NB4 (cell line): ENCODE results near the gene CCDC57.
A peak's percentile ranks its signal among the peaks of the same experiment; 100 is the strongest.

Experiments
- DNase-seq: peaks from one replicate; pipeline ENCODE4 v3.0.0; 2010; ENCODE audit warnings: low read depth
- H3K4me3 ChIP-seq: one replicate; pipeline ENCODE4 v1.5.1; 2011; ENCODE audit warnings: mild to moderate bottlenecking, low read depth, low read length, moderate library complexity
- CTCF ChIP-seq: IDR thresholded peaks from one replicate; pipeline ENCODE4 v1.5.1; 2012; ENCODE audit warnings: low read depth, low read length
- MAX ChIP-seq: IDR thresholded peaks from 2 replicates; pipeline ENCODE4 v1.6.1; 2011; ENCODE audit warnings: low read depth, low read length
- MYC ChIP-seq: IDR thresholded peaks from 2 replicates; pipeline ENCODE4 v1.6.1; 2011; ENCODE audit warnings: low read depth, low read length
- POLR2A ChIP-seq: IDR thresholded peaks from 2 replicates; pipeline ENCODE4 v1.6.1; 2011; ENCODE audit warnings: mild to moderate bottlenecking; ENCODE audit not compliant: insufficient read length; ENCODE audit errors: extremely low read depth

CCDC57 gene

GRCh38 chr17:82094931-82095776, 117.5 kb downstream of the CCDC57 start:
- H3K4me3 ChIP-seq: peak overlapping the region; percentile 86
- peak; percentile 6 for DNase-seq
- TF ChIP-seq CTCF (no peak), MAX (no peak), POLR2A (no peak), MYC (no peak)

- TF ChIP-seq CTCF (no peak), MYC (no peak), MAX (no peak), POLR2A (no peak)
- H3K4me3 ChIP-seq: no peak overlapping the region
- peak; percentile 10 for DNase-seq
Observed at GRCh38 chr17:82092995-82093751, 119.5 kb downstream of the CCDC57 start.

- TF ChIP-seq MYC (no peak), MAX (no peak), CTCF (no peak), POLR2A (no peak)
- no peak overlapping the region for H3K4me3 ChIP-seq
- DNase-seq: no peak
Observed at GRCh38 chr17:82092628-82092994, 120.0 kb downstream of the CCDC57 start.

- TF ChIP-seq POLR2A (no peak), MAX (no peak), MYC (no peak), CTCF (no peak)
- no peak for DNase-seq
- H3K4me3 ChIP-seq: no peak overlapping the region
Observed at GRCh38 chr17:82092094-82092586, 120.5 kb downstream of the CCDC57 start.

GRCh38 chr17:82091264-82092066, 121.2 kb downstream of the CCDC57 start:
- DNase-seq: no peak
- no peak overlapping the region for H3K4me3 ChIP-seq
- no peak for TF ChIP-seq POLR2A
